Dermis microvascular lymphatic vessel endothelial cell (primary cell): Measurements from ENCODE around the gene SLC39A10. TPM values are rescaled to one million over a fixed set of nuclear protein-coding genes. Genes with fewer than 3 reads are reported as not detected.
A peak's percentile ranks its signal among the peaks of the same experiment; 100 is the strongest.
"Not testable (repeated sequence)": the region's sequence is repeated elsewhere in the genome, so short reads cannot be mapped to it uniquely, and the experiment has no call there.

Source experiments
- DNase-seq, 2 donors: peaks; one replicate each; pipeline versions ENCODE4 v3.0.0 to v3.0.0-alpha.2; 2010; ENCODE audit warnings: low read depth in 2 of 2
- total RNA-seq: library from RNA; depleted of rRNA; stranded (reverse); fragments of >200 nt; gene quantifications from 2 replicates; pipeline ENCODE4 v1.2.1, GENCODE V29; 2014

Gene SLC39A10
- total RNA-seq, 1 donor from 2014 or later, result 23.2 TPM

GRCh38 chr2:195674491-195675221 lies 17.6 kb downstream of the SLC39A10 start:
- no peak for DNase-seq

GRCh38 chr2:195675783-195676427 lies 18.9 kb downstream of the SLC39A10 start:
- DNase-seq, result no peak

GRCh38 chr2:195677290-195677689 lies 20.3 kb downstream of the SLC39A10 start:
- DNase-seq, result no peak

- DNase-seq, result no peak
Observed at GRCh38 chr2:195677884-195678283, 20.9 kb downstream of the SLC39A10 start.

GRCh38 chr2:195682077-195682476 lies 25.1 kb downstream of the SLC39A10 start:
- no peak for DNase-seq

- DNase-seq, result no peak
Observed at GRCh38 chr2:195683174-195683573, 26.1 kb downstream of the SLC39A10 start.

GRCh38 chr2:195686564-195686963 lies 29.5 kb downstream of the SLC39A10 start:
- no peak for DNase-seq

GRCh38 chr2:195687320-195688086 lies 30.5 kb downstream of the SLC39A10 start:
- DNase-seq, result no peak

- not testable (repeated sequence) for DNase-seq
Observed at GRCh38 chr2:195692531-195692930, 35.5 kb downstream of the SLC39A10 start.

- no peak for DNase-seq
Observed at GRCh38 chr2:195694553-195694952, 37.5 kb downstream of the SLC39A10 start.

- no peak for DNase-seq
Observed at GRCh38 chr2:195695002-195695631, 38.1 kb downstream of the SLC39A10 start.

- no peak for DNase-seq
Observed at GRCh38 chr2:195696012-195696411, 39.0 kb downstream of the SLC39A10 start.

GRCh38 chr2:195697681-195698220 lies 40.7 kb downstream of the SLC39A10 start:
- DNase-seq, result peak in 1 of 2 donors; percentile 5

GRCh38 chr2:195700480-195700879 lies 43.5 kb downstream of the SLC39A10 start:
- no peak for DNase-seq

GRCh38 chr2:195706161-195706900 lies 49.3 kb downstream of the SLC39A10 start:
- DNase-seq, result no peak

GRCh38 chr2:195709901-195710806 lies 53.1 kb downstream of the SLC39A10 start:
- no peak for DNase-seq

- no peak for DNase-seq
Observed at GRCh38 chr2:195711478-195711877, 54.5 kb downstream of the SLC39A10 start.

- no peak for DNase-seq
Observed at GRCh38 chr2:195716466-195716865, 59.4 kb downstream of the SLC39A10 start.

GRCh38 chr2:195721042-195721441 lies 64.0 kb downstream of the SLC39A10 start:
- DNase-seq, result no peak

GRCh38 chr2:195722075-195722474 lies 65.0 kb downstream of the SLC39A10 start:
- DNase-seq, result no peak
